ENCODE measurements around the gene TAF15. TPM values are rescaled to one million over a fixed set of nuclear protein-coding genes. Genes with fewer than 3 reads are reported as not detected.
A peak's percentile ranks its signal among the peaks of the same experiment; 100 is the strongest.

The TAF15 gene
- total RNA-seq, 4 donors from 2014 or later = 62.8 to 115 (median 88.4) TPM

GRCh38 chr17:35894206-35894605 is 84.9 kb downstream of the TAF15 start:
- Histone ChIP-seq H3K4me3 (no peak overlapping the region), H3K27me3 (no peaks in the 10 kb centered on the region), H3K36me3 (no peaks in the 10 kb centered on the region), H3K27ac (no peak overlapping the region), H3K4me1 (peaks cover 0 to 9% (median 0%) of the 10 kb centered on the region in 4 donors), H3K9me3 (no peaks in the 10 kb centered on the region)
- TF ChIP-seq EP300 (IDR thresholded peaks at IDR 0.05) (no peak), POLR2A (IDR thresholded peaks at IDR 0.05) (no peak)
- TF ChIP-seq, protein P1, sequence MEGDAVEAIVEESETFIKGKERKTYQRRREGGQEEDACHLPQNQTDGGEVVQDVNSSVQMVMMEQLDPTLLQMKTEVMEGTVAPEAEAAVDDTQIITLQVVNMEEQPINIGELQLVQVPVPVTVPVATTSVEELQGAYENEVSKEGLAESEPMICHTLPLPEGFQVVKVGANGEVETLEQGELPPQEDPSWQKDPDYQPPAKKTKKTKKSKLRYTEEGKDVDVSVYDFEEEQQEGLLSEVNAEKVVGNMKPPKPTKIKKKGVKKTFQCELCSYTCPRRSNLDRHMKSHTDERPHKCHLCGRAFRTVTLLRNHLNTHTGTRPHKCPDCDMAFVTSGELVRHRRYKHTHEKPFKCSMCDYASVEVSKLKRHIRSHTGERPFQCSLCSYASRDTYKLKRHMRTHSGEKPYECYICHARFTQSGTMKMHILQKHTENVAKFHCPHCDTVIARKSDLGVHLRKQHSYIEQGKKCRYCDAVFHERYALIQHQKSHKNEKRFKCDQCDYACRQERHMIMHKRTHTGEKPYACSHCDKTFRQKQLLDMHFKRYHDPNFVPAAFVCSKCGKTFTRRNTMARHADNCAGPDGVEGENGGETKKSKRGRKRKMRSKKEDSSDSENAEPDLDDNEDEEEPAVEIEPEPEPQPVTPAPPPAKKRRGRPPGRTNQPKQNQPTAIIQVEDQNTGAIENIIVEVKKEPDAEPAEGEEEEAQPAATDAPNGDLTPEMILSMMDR (IDR thresholded peaks at IDR 0.05) = no peak
- 88 to 94% methylated on average over 7 of the region's 7 CpGs for WGBS, 2 donors
- DNase-seq (ENCODE audit: low spot score in 2 of 2) = no peak

DNA sequence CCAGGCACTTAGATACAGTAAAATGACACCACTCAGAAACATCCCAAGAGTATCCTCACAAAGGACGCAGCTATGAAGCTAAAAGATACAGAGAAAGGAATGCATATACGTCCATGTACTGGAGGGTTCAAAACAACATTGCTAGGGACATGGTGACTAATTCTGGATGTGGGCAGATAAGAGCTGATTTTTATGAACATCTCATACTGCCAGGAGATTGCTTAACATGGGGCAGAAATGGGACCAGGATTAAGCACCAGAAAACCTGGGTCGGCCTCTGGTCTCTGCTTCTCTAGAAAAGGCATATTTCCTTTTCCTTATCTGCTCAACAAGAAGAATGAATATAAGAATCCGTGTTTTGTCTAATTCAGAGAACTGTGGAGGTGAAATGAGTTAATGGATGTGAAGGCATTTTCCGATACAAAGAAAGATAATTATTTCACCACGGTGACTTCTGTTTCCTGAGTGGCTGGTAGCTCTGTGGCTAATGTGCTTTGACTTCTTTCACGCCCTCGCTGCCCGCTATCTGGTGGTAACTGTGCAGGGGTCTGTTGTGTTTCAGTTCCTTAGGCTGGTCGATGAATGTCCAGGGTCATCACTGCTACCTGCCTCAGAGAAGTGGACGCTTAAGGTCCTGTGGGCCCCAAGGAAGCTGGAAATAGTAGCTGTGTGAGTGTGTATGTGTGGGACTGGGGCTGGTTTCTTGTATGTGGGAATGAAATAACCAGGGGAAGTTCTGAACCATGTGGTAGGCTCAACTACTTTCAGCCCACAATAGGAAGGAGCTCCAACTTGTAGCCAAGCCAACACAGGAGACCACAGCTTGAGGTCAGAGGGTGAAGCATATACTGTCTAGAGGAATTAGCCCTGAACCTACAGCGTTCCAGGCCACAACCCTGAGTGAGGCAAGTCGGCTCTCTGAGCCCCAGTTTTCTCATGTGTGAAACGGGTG is 86.6 kb downstream of the TAF15 start:
- H3K9me3 ChIP-seq = no peaks in the 10 kb centered on the region
- DNase-seq (ENCODE audit: low spot score in 2 of 2) = no peak
- no peak overlapping the region for H3K4me3 ChIP-seq
- no peaks in the 10 kb centered on the region for H3K4me1 ChIP-seq
- no peak overlapping the region for H3K27ac ChIP-seq
- no peak for TF ChIP-seq EP300 (IDR thresholded peaks at IDR 0.05)
- no peak for TF ChIP-seq POLR2A (IDR thresholded peaks at IDR 0.05)
- TF ChIP-seq, protein P1 (IDR thresholded peaks at IDR 0.05) = no peak
- 78 to 81% methylated on average over 14 of the region's 14 CpGs for WGBS, 2 donors
- H3K36me3 ChIP-seq = no peaks in the 10 kb centered on the region
- H3K27me3 ChIP-seq = no peaks in the 10 kb centered on the region

Small RNA genes lying within 50 kb of the gene (small RNA-seq; reads per million reads assigned to genes)
- 236 reads per million, percentile 97 among the genes with 10 or more reads in this experiment for gene RF00100

Other genes with a start within 250 kb of the TAF15 start
- gene SLFN14, start 248.7 kb upstream of the TAF15 start, total RNA-seq = not detected
- 10 to 100 TPM in 2 of 4 donors, 1 to 10 TPM in 2; 4.2 to 10.8 (median 9.7) TPM for gene PEX12, start 230.9 kb upstream of the TAF15 start, total RNA-seq
- 10 to 100 TPM; 59.9 to 77.7 (median 62.0) TPM for gene AP2B1, start 222.2 kb upstream of the TAF15 start, total RNA-seq
- 10 to 100 TPM in 3 of 4 donors, 1 to 10 TPM in 1; 8.4 to 25.3 (median 21.9) TPM for gene RASL10B, start 77.8 kb upstream of the TAF15 start, total RNA-seq
- gene GAS2L2, start 56.2 kb upstream of the TAF15 start, total RNA-seq = 1 to 10 TPM in 3 of 4 donors, under 1 TPM in 1; 0.84 to 1.4 (median 1.1) TPM
- not detected for gene C17orf50, start 48.6 kb upstream of the TAF15 start, total RNA-seq
- gene MMP28, start 13.8 kb upstream of the TAF15 start, total RNA-seq = 100 to 1,000 TPM in 3 of 4 donors, 10 to 100 TPM in 1; 71.7 to 174 (median 136) TPM
- not detected for gene HEATR9, start 59.4 kb downstream of the TAF15 start, total RNA-seq
- 1 to 10 TPM in 3 of 4 donors, not detected in 1; 1.1 to 3.8 (median 1.4) TPM for gene CCL5, start 70.9 kb downstream of the TAF15 start, total RNA-seq
- not detected for gene RDM1, start 121.3 kb downstream of the TAF15 start, total RNA-seq
- not detected for gene LYZL6, start 134.2 kb downstream of the TAF15 start, total RNA-seq
- gene CCL16, start 172.0 kb downstream of the TAF15 start, total RNA-seq = not detected
- 10 to 100 TPM; 14.4 to 62.6 (median 25.8) TPM for gene CCL14, start 177.2 kb downstream of the TAF15 start, total RNA-seq
- not detected for gene CCL15, start 192.1 kb downstream of the TAF15 start, total RNA-seq
- gene CCL23, start 208.5 kb downstream of the TAF15 start, total RNA-seq = 10 to 100 TPM in 2 of 4 donors, 1 to 10 TPM in 2; 3.1 to 36.9 (median 15.9) TPM

Measured in tibial nerve (tissue), 4 donors.